ENCODE results near the gene GMPPA. TPM values are rescaled to one million over a fixed set of nuclear protein-coding genes. Genes with fewer than 3 reads are reported as not detected.

Gene GMPPA
- polyA plus RNA-seq, 2 of the 4 experiments (the other 2 are of a cell fraction), result 36.2 to 46.2 TPM

DNA sequence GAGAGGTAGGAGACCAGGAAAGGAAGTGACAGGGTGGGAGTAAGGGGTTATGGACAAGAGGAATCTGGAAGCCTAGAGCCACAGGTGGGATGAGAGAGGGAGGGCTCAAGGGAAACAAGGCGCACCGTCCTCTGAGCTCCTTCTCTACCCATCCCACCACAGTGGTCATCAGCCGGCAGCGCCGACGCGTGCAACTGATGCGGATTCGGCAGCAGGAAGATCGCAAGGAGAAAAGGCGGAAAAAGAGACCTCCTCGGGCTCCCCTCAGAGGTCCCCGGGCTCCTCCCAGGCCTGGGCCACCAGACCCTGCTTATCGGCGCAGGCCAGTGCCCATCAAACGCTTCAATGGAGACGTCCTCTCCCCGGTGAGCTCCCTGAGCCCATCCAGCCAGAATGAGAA lies 50.3 kb downstream of the GMPPA start:
- Histone ChIP-seq H3K9me3 (no peaks in the 10 kb centered on the region), H3K4me1 (peaks cover 19% of the 10 kb centered on the region), H3K4me2 (no peak overlapping the region), H3K4me3 (no peak overlapping the region), H3K27ac (no peak overlapping the region)
- CTCF ChIA-PET, result interaction anchor here (0.7 to 5.8 kb wide), 6 partner anchors 8 to 161 kb away, joined by 3 to 51 read pairs (median 4); partner anchors contain the start of gene DNPEP
- ATAC-seq (no peak), DNase-seq (ENCODE audit: low read depth in 1 of 2, low spot score in 1 of 2) (no peak), FAIRE-seq (no peak)
- POLR2A ChIA-PET, result no interaction called here
- TF ChIP-seq NPAS2 (CRISPR knock-in tag; IDR thresholded peaks at IDR 0.05; ENCODE audit: borderline replicate concordance) (no peak), BHLHE40 (IDR thresholded peaks at IDR 0.05; ENCODE audit: low read depth, low read length) (no peak), ZNF302 (CRISPR knock-in tag; IDR thresholded peaks at IDR 0.05) (no peak), SMC3 (IDR thresholded peaks at IDR 0.05) (no peak), MYC (IDR thresholded peaks at IDR 0.05; ENCODE audit: borderline replicate concordance, low read length) (no peak), NR3C1 (IDR thresholded peaks at IDR 0.05) (no peak), PHF8 (IDR thresholded peaks at IDR 0.05; ENCODE audit: borderline replicate concordance, low read depth) (no peak), RNF2 (IDR thresholded peaks at IDR 0.05; ENCODE audit: borderline replicate concordance, low read depth) (no peak), RCOR1 (IDR thresholded peaks at IDR 0.05; ENCODE audit: low read depth, low read length) (no peak), HDAC2 (IDR thresholded peaks at IDR 0.05) (no peak), CHD4 (IDR thresholded peaks at IDR 0.05; ENCODE audit: borderline replicate concordance) (no peak), CBX2 (IDR thresholded peaks at IDR 0.05; ENCODE audit: borderline replicate concordance, low read depth) (no peak), KDM5A (IDR thresholded peaks at IDR 0.05) (no peak), MAZ (IDR thresholded peaks at IDR 0.05; ENCODE audit: borderline replicate concordance, low read depth, low read length) (no peak), FOSL2 (IDR thresholded peaks at IDR 0.05) (no peak), FOSL2 (CRISPR knock-in tag; IDR thresholded peaks at IDR 0.05) (no peak)
- TF ChIP-seq, protein P1, sequence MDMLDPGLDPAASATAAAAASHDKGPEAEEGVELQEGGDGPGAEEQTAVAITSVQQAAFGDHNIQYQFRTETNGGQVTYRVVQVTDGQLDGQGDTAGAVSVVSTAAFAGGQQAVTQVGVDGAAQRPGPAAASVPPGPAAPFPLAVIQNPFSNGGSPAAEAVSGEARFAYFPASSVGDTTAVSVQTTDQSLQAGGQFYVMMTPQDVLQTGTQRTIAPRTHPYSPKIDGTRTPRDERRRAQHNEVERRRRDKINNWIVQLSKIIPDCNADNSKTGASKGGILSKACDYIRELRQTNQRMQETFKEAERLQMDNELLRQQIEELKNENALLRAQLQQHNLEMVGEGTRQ (IDR thresholded peaks at IDR 0.05), result no peak
- 78% methylated on average over 18 of the region's 18 CpGs for WGBS (ENCODE audit: missing lambda C conversion rate)

DNA sequence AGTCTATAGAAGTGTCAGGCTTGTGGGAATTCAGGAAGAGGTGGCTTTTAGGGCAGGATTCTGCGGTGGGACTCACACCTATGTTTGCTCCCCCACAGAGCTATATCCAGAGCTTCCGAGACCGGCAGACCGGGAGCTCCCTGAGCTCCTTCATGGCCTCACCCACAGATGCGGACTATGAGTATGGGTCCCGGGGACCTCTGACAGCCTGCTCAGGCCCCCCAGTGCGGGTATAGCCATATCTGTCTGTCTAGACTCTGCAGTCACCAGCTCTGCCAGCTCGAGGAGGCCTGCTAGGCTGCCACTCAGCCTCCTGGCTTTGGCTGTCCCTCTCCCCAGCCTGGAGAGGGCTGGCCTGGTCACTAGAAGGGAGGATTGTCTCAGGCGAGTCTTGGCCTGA lies 50.9 kb downstream of the GMPPA start:
- no peak for DNase-seq (ENCODE audit: low read depth in 1 of 2, low spot score in 1 of 2)
- WGBS (ENCODE audit: missing lambda C conversion rate), result 62% methylated on average over 5 of the region's 9 CpGs
- CTCF ChIA-PET, result interaction anchor here (0.6 to 5.8 kb wide), 5 partner anchors 9 to 147 kb away, joined by 3 to 51 read pairs (median 4); no protein-coding TSS in a partner anchor

More for the DNA sequence above, 50.9 kb downstream of the GMPPA start:
- Histone ChIP-seq H3K27ac (no peak overlapping the region), H3K4me3 (no peak overlapping the region), H3K4me2 (no peak overlapping the region), H3K9me3 (no peaks in the 10 kb centered on the region), H3K4me1 (peaks cover 16% of the 10 kb centered on the region)
- TF ChIP-seq CBX8 (IDR thresholded peaks at IDR 0.05), result no peak
- no peak for TF ChIP-seq BCL3 (IDR thresholded peaks at IDR 0.05)
- TF ChIP-seq POLR2A (IDR thresholded peaks at IDR 0.05; ENCODE audit: low read length), result no peak
- TF ChIP-seq EHF (CRISPR knock-in tag; IDR thresholded peaks at IDR 0.05), result no peak
- TF ChIP-seq HOXA7 (CRISPR knock-in tag; IDR thresholded peaks at IDR 0.05), result no peak
- TF ChIP-seq, protein P2, sequence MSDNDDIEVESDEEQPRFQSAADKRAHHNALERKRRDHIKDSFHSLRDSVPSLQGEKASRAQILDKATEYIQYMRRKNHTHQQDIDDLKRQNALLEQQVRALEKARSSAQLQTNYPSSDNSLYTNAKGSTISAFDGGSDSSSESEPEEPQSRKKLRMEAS (IDR thresholded peaks at IDR 0.05), result no peak
- no peak for TF ChIP-seq JUN (IDR thresholded peaks at IDR 0.05)
- TF ChIP-seq ZSCAN20 (CRISPR knock-in tag; IDR thresholded peaks at IDR 0.05), result no peak
- no peak for TF ChIP-seq HEYL (CRISPR knock-in tag; IDR thresholded peaks at IDR 0.05)
- no peak for TF ChIP-seq ESRRA (IDR thresholded peaks at IDR 0.05; ENCODE audit: borderline replicate concordance, low read length)
- no peak for TF ChIP-seq FOSL2 (IDR thresholded peaks at IDR 0.05)
- no peak for TF ChIP-seq FOSL2 (CRISPR knock-in tag; IDR thresholded peaks at IDR 0.05)
- FAIRE-seq (no peak), ATAC-seq (no peak)
- POLR2A ChIA-PET, result no interaction called here

Data from A549 (cell line).